Stimulated activated memory B cell treated with anti-CD40 and anti-IgM and Interleukin-4, amounts not matched to agents 10 μg/mL and 1 μg/mL and 100 μg/mL, for 72 hours (primary cell): ENCODE measurements around the gene ADRM1.

ENCODE experiments used
- ATAC-seq: fragments of 150-1000 bp; cut with Tn5 transposase; 2 replicates; pipeline ENCODE4 v1.10.0; 2021
- H3K27ac Mint-ChIP-seq: one replicate; pipeline ENCODE4 v1.8.0; 2022; ENCODE audit warnings: mild to moderate bottlenecking, mixed read lengths
- H3K27me3 Mint-ChIP-seq: one replicate; pipeline ENCODE4 v1.8.0; 2022; ENCODE audit warnings: mixed read lengths
- H3K36me3 Mint-ChIP-seq: one replicate; pipeline ENCODE4 v1.8.0; 2022; ENCODE audit warnings: mixed read lengths
- H3K4me1 Mint-ChIP-seq: one replicate; pipeline ENCODE4 v1.8.0; 2022; ENCODE audit warnings: mixed read lengths
- H3K4me3 Mint-ChIP-seq: one replicate; pipeline ENCODE4 v1.8.0; 2022; ENCODE audit warnings: mild to moderate bottlenecking, moderate library complexity, mixed read lengths
- H3K9me3 Mint-ChIP-seq: one replicate; pipeline ENCODE4 v1.8.0; 2022; ENCODE audit warnings: mixed read lengths

Gene ADRM1

GRCh38 chr20:62300319-62300718, 2.5 kb upstream of the ADRM1 start:
- Mint-ChIP-seq H3K4me1 (peaks cover 35% of the 10 kb centered on the region), H3K27me3 (no peaks in the 10 kb centered on the region), H3K36me3 (peaks cover 21% of the 10 kb centered on the region), H3K27ac (no peak overlapping the region), H3K9me3 (no peaks in the 10 kb centered on the region), H3K4me3 (no peak overlapping the region)
- ATAC-seq, result no peak

- H3K36me3 Mint-ChIP-seq, result peaks cover 23% of the 10 kb centered on the region
- H3K27me3 Mint-ChIP-seq, result no peaks in the 10 kb centered on the region
- peak overlapping the region; percentile 99 for H3K27ac Mint-ChIP-seq
- no peaks in the 10 kb centered on the region for H3K9me3 Mint-ChIP-seq
- peak overlapping the region; percentile 97 for H3K4me3 Mint-ChIP-seq
- no peak for ATAC-seq
- peaks cover 44% of the 10 kb centered on the region for H3K4me1 Mint-ChIP-seq
Measured at GRCh38 chr20:62301111-62301668, 1.6 kb upstream of the ADRM1 start.

- peaks cover 27% of the 10 kb centered on the region for H3K36me3 Mint-ChIP-seq
- H3K4me3 Mint-ChIP-seq, result peak overlapping the region; percentile 97
- peak; percentile 67 for ATAC-seq
- H3K9me3 Mint-ChIP-seq, result no peaks in the 10 kb centered on the region
- peak overlapping the region; percentile 99 for H3K27ac Mint-ChIP-seq
- H3K27me3 Mint-ChIP-seq, result no peaks in the 10 kb centered on the region
- H3K4me1 Mint-ChIP-seq, result peaks cover 45% of the 10 kb centered on the region
Measured at GRCh38 chr20:62301773-62302340, 940 bp upstream of the ADRM1 start.

GRCh38 chr20:62303062-62303339, 204 bp downstream of the ADRM1 start:
- Mint-ChIP-seq H3K9me3 (no peaks in the 10 kb centered on the region), H3K4me1 (peaks cover 45% of the 10 kb centered on the region), H3K4me3 (peak overlapping the region; percentile 97), H3K27ac (peak overlapping the region; percentile 99), H3K36me3 (peaks cover 38% of the 10 kb centered on the region), H3K27me3 (no peaks in the 10 kb centered on the region)
- ATAC-seq, result no peak

GRCh38 chr20:62303340-62304226, 786 bp downstream of the ADRM1 start:
- peak overlapping the region; percentile 99 for H3K27ac Mint-ChIP-seq
- no peaks in the 10 kb centered on the region for H3K9me3 Mint-ChIP-seq
- peaks cover 45% of the 10 kb centered on the region for H3K4me1 Mint-ChIP-seq
- H3K27me3 Mint-ChIP-seq, result no peaks in the 10 kb centered on the region
- peaks cover 39% of the 10 kb centered on the region for H3K36me3 Mint-ChIP-seq
- peak; percentile 16 for ATAC-seq
- H3K4me3 Mint-ChIP-seq, result peak overlapping the region; percentile 85

GRCh38 chr20:62304331-62305148, 1.7 kb downstream of the ADRM1 start:
- Mint-ChIP-seq H3K9me3 (no peaks in the 10 kb centered on the region), H3K4me3 (peak overlapping the region; percentile 85), H3K27me3 (no peaks in the 10 kb centered on the region), H3K27ac (peak overlapping the region; percentile 99), H3K4me1 (peaks cover 44% of the 10 kb centered on the region), H3K36me3 (peaks cover 39% of the 10 kb centered on the region)
- no peak for ATAC-seq

- Mint-ChIP-seq H3K27ac (peak overlapping the region; percentile 99), H3K9me3 (no peaks in the 10 kb centered on the region), H3K36me3 (peaks cover 39% of the 10 kb centered on the region), H3K27me3 (no peaks in the 10 kb centered on the region), H3K4me3 (peak overlapping the region; percentile 85), H3K4me1 (peaks cover 38% of the 10 kb centered on the region)
- no peak for ATAC-seq
Measured at GRCh38 chr20:62305149-62305764, 2.5 kb downstream of the ADRM1 start.

- no peak for ATAC-seq
- H3K27ac Mint-ChIP-seq, result peak overlapping the region; percentile 99
- peaks cover 39% of the 10 kb centered on the region for H3K36me3 Mint-ChIP-seq
- H3K4me3 Mint-ChIP-seq, result peak overlapping the region; percentile 28
- no peaks in the 10 kb centered on the region for H3K27me3 Mint-ChIP-seq
- no peaks in the 10 kb centered on the region for H3K9me3 Mint-ChIP-seq
- peaks cover 38% of the 10 kb centered on the region for H3K4me1 Mint-ChIP-seq
Measured at GRCh38 chr20:62305765-62306413, 3.1 kb downstream of the ADRM1 start.

GRCh38 chr20:62306414-62307187, 3.8 kb downstream of the ADRM1 start:
- peaks cover 39% of the 10 kb centered on the region for H3K36me3 Mint-ChIP-seq
- no peak overlapping the region for H3K27ac Mint-ChIP-seq
- no peaks in the 10 kb centered on the region for H3K27me3 Mint-ChIP-seq
- no peak for ATAC-seq
- peaks cover 38% of the 10 kb centered on the region for H3K4me1 Mint-ChIP-seq
- H3K9me3 Mint-ChIP-seq, result no peaks in the 10 kb centered on the region
- H3K4me3 Mint-ChIP-seq, result no peak overlapping the region

GRCh38 chr20:62307226-62308101, 4.7 kb downstream of the ADRM1 start:
- H3K36me3 Mint-ChIP-seq, result peaks cover 39% of the 10 kb centered on the region
- H3K27ac Mint-ChIP-seq, result no peak overlapping the region
- H3K9me3 Mint-ChIP-seq, result no peaks in the 10 kb centered on the region
- no peaks in the 10 kb centered on the region for H3K27me3 Mint-ChIP-seq
- ATAC-seq, result no peak
- peaks cover 30% of the 10 kb centered on the region for H3K4me1 Mint-ChIP-seq
- H3K4me3 Mint-ChIP-seq, result no peak overlapping the region

- H3K36me3 Mint-ChIP-seq, result peaks cover 39% of the 10 kb centered on the region
- H3K27me3 Mint-ChIP-seq, result no peaks in the 10 kb centered on the region
- no peak for ATAC-seq
- peaks cover 28% of the 10 kb centered on the region for H3K4me1 Mint-ChIP-seq
- H3K9me3 Mint-ChIP-seq, result no peaks in the 10 kb centered on the region
- no peak overlapping the region for H3K27ac Mint-ChIP-seq
- H3K4me3 Mint-ChIP-seq, result no peak overlapping the region
Measured at GRCh38 chr20:62308102-62308822, 5.5 kb downstream of the ADRM1 start.

GRCh38 chr20:62309198-62309944, 6.6 kb downstream of the ADRM1 start:
- no peak overlapping the region for H3K27ac Mint-ChIP-seq
- no peaks in the 10 kb centered on the region for H3K27me3 Mint-ChIP-seq
- H3K4me3 Mint-ChIP-seq, result no peak overlapping the region
- no peak for ATAC-seq
- peaks cover 38% of the 10 kb centered on the region for H3K36me3 Mint-ChIP-seq
- H3K9me3 Mint-ChIP-seq, result no peaks in the 10 kb centered on the region
- H3K4me1 Mint-ChIP-seq, result peaks cover 19% of the 10 kb centered on the region
